Psoas muscle (tissue), 8 donors: ENCODE data around the gene ATP8A2. TPM values are rescaled to one million over a fixed set of nuclear protein-coding genes. Genes with fewer than 3 reads are reported as not detected.

Source experiments
- ATAC-seq, 4 donors: fragments of 200-7000 bp; cut with Tn5 transposase; one replicate each; pipeline ENCODE4 v1.9.1; 2020; ENCODE audit warnings: moderate library complexity in 3 of 4, mild to moderate bottlenecking in 2 of 4
- DNase-seq, 2 donors: peaks; one replicate each; pipeline ENCODE4 v3.0.0-alpha.2; 2020
- H3K27ac ChIP-seq: fragments of 200-600 bp; one replicate; pipeline ENCODE4 v1.8.0; 2022
- H3K27me3 ChIP-seq, 3 donors: fragments of 200-600 bp in 1 of 3; one replicate each; pipeline versions ENCODE4 v1.6.1 to v1.8.0; 2013 to 2022; ENCODE audit warnings: low read length in 2 of 3, mild to moderate bottlenecking in 2 of 3, moderate library complexity in 1 of 3; ENCODE audit not compliant: insufficient read depth in 3 of 3
- H3K36me3 ChIP-seq, 2 donors: fragments of 200-600 bp in 1 of 2; one replicate each; pipeline versions ENCODE4 v1.6.1 to v1.8.0; 2013 to 2022; ENCODE audit warnings: low read depth in 1 of 2, mild to moderate bottlenecking in 1 of 2, moderate library complexity in 1 of 2; ENCODE audit not compliant: insufficient read depth in 1 of 2
- H3K4me1 ChIP-seq: fragments of 200-600 bp; one replicate; pipeline ENCODE4 v1.8.0; 2022
- H3K4me3 ChIP-seq: fragments of 200-600 bp; one replicate; pipeline ENCODE4 v1.8.0; 2022; ENCODE audit warnings: mild to moderate bottlenecking
- H3K9me3 ChIP-seq: fragments of 200-600 bp; one replicate; pipeline ENCODE4 v1.8.0; 2022
- WGBS, 3 donors: extraction: QIAGEN DNeasy Blood & Tissue Kit; methylation state at CpG; one replicate each; pipeline versions ENCODE4 v1.1.6 to v1.1.7; 2013; 5-methylcytosine and 5-hydroxymethylcytosine counted together
- intact Hi-C, 2 donors: fragments of 100-400 bp; cut with DNase I; formaldehyde crosslinking; loops; one replicate each; pipeline versions ENCODE4 v1.11.0 to v1.14.2; 2022
- polyA plus RNA-seq, 3 donors: library from polyadenylated mRNA; stranded (reverse); fragments of 200-250 nt; gene quantifications; one replicate each; pipeline ENCODE4 v1.2.3, GENCODE V29; 2013
- total RNA-seq, 4 donors: library from RNA; stranded (reverse); fragmentation: NEBNext Ultra II Directional in 2 of 4; extraction: Animal tissue kit (Norgen Biotek cat#: 25700) in 2 of 4; gene quantifications; one replicate each; pipeline versions ENCODE4 v1.2.1 to v1.2.4, GENCODE V29; 2021 to 2023
- TF ChIP-seq, protein P1 (sequence below): fragments of 200-600 bp; IDR thresholded peaks from one replicate; pipeline ENCODE4 v1.8.0; 2022; ENCODE audit warnings: antibody characterized with exemption
- donor health status: healthy with polysubstance abuse.
- donor health status: DM: no; HTN: no; CAD: no; lungs with moderate emphysema.
- donor health status: Bipolar disorder and iron deficiency.
- donor health status: healthy.
- donor health status: DM: yes; HTN: yes; CAD: no.
- donor health status: DM: no; HTN: no; CAD: no.
- donor health status: DM: no; HTN: no; CAD: no.
- donor health status: DM: yes; HTN: yes; CAD: no.

Gene ATP8A2
- total and polyA plus RNA-seq, 7 donors: 0.02 to 0.22 (median 0.04) TPM; not detected in 2

DNA sequence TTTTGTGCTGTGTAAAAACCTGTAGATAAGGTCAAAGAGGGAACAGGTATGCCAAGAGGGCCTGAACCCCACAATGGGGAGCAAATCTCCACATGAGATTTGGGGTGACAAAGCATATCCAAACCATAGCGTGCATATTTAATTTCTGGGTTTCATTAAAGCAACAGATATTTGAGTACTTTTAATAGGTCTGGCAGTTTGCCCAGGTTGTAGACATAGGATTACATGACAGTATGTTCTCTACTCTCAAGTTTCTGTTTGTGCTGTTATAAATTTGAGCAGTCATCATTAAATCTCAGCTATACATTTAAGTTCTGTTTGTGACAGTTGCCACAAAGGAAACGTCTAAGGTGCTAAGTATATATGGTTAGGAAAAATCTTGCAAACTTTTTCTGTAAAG, 236.4 kb downstream of the ATP8A2 start:
- H3K27ac ChIP-seq: no peak overlapping the region
- H3K4me3 ChIP-seq: no peak overlapping the region
- WGBS, 3 donors: 23 to 48% (median 28%) methylated on average over 2 of the region's 2 CpGs
- no peaks in the 10 kb centered on the region for H3K27me3 ChIP-seq
- no peak for DNase-seq
- TF ChIP-seq, protein P1, sequence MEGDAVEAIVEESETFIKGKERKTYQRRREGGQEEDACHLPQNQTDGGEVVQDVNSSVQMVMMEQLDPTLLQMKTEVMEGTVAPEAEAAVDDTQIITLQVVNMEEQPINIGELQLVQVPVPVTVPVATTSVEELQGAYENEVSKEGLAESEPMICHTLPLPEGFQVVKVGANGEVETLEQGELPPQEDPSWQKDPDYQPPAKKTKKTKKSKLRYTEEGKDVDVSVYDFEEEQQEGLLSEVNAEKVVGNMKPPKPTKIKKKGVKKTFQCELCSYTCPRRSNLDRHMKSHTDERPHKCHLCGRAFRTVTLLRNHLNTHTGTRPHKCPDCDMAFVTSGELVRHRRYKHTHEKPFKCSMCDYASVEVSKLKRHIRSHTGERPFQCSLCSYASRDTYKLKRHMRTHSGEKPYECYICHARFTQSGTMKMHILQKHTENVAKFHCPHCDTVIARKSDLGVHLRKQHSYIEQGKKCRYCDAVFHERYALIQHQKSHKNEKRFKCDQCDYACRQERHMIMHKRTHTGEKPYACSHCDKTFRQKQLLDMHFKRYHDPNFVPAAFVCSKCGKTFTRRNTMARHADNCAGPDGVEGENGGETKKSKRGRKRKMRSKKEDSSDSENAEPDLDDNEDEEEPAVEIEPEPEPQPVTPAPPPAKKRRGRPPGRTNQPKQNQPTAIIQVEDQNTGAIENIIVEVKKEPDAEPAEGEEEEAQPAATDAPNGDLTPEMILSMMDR: no peak
- H3K36me3 ChIP-seq: no peaks in the 10 kb centered on the region
- no peaks in the 10 kb centered on the region for H3K4me1 ChIP-seq
- intact Hi-C loops: no loop called here
- no peak for ATAC-seq
- H3K9me3 ChIP-seq: peaks cover 7% of the 10 kb centered on the region

GRCh38 chr13:25616674-25617073, 244.9 kb downstream of the ATP8A2 start:
- H3K4me3 ChIP-seq: no peak overlapping the region
- no peaks in the 10 kb centered on the region for H3K4me1 ChIP-seq
- intact Hi-C loops: no loop called here
- WGBS, 3 donors: 16 to 39% (median 32%) methylated on average over 1 of the region's 1 CpG
- no peaks in the 10 kb centered on the region for H3K9me3 ChIP-seq
- no peak overlapping the region for H3K27ac ChIP-seq
- H3K36me3 ChIP-seq: no peaks in the 10 kb centered on the region
- TF ChIP-seq, protein P1: no peak
- ATAC-seq (no peak), DNase-seq (no peak)
- H3K27me3 ChIP-seq: no peaks in the 10 kb centered on the region

DNA sequence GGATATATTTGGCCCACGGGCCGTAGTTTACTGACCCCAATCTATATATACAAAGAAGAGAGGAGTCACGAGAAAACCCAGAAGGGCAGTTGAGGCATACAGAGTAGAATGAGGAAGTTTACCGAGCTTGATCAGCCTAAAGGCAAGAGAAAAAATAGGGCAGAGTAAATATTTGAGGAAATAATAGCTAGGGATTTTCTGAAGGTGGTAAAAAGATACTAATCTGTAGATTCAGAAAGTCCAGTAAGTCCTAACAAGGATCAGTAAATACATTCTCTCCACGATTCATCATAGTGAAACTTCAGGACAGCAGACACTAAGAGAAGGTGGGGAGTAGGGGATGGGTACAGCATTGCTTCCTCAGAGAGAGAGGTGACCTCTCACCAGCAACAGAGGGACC, 248.1 kb downstream of the ATP8A2 start:
- ATAC-seq (no peak), DNase-seq (no peak)
- Histone ChIP-seq H3K4me3 (no peak overlapping the region), H3K27me3 (no peaks in the 10 kb centered on the region), H3K9me3 (no peaks in the 10 kb centered on the region), H3K4me1 (no peaks in the 10 kb centered on the region), H3K27ac (no peak overlapping the region), H3K36me3 (no peaks in the 10 kb centered on the region)
- 85 to 87% (median 86%) methylated on average over 5 of the region's 5 CpGs for WGBS, 3 donors
- TF ChIP-seq, protein P1: no peak
- intact Hi-C loops: no loop called here

GRCh38 chr13:25625414-25625813, 253.6 kb downstream of the ATP8A2 start:
- Histone ChIP-seq H3K36me3 (no peaks in the 10 kb centered on the region), H3K9me3 (no peaks in the 10 kb centered on the region), H3K27me3 (no peaks in the 10 kb centered on the region), H3K4me1 (no peaks in the 10 kb centered on the region), H3K27ac (no peak overlapping the region), H3K4me3 (no peak overlapping the region)
- WGBS, 3 donors: 63 to 70% (median 69%) methylated on average over 2 of the region's 2 CpGs
- DNase-seq (no peak), ATAC-seq (no peak)
- TF ChIP-seq, protein P1: no peak
- intact Hi-C loops: no loop called here

DNA sequence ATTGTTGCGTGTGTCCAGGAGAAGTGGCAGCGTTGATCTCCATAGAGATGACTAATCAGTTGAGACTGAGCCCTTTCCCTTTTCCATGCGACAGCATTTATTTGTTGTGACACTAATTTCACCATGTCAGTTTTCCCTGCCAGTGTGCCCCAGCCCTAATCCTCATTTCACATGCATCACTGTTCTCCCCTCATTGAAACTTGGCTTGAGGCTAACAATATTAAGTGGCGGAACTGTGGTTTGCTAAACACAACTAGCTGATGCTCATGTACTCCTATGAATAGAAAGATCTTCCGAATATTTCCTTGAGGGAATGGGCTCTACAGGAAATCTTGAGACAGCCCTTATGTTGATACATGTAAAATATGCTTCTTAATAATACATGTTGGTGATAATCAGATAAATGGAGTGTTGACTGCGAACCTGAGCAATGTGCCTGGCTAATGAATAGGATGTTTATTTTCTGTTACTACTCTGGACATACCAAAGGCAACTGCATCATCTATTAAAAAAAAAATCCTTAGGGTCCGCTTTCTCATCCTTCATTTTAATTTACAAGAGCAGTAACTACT, 258.6 kb downstream of the ATP8A2 start:
- WGBS, 3 donors: 53 to 72% (median 57%) methylated on average over 7 of the region's 7 CpGs
- no peak for ATAC-seq

More for the DNA sequence above, 258.6 kb downstream of the ATP8A2 start:
- Histone ChIP-seq H3K27ac (no peak overlapping the region), H3K36me3 (no peaks in the 10 kb centered on the region), H3K4me1 (no peaks in the 10 kb centered on the region), H3K4me3 (no peak overlapping the region), H3K27me3 (no peaks in the 10 kb centered on the region), H3K9me3 (no peaks in the 10 kb centered on the region)
- TF ChIP-seq, protein P1: no peak
- no peak for DNase-seq
- intact Hi-C loops: no loop called here
